Inflammatory macrophage (primary cell): ENCODE data around the gene NR4A2.
A peak's percentile ranks its signal among the peaks of the same experiment; 100 is the strongest.

Experiments used
- DNase-seq, 2 donors: peaks; one replicate each; pipeline ENCODE4 v3.0.0-alpha.2; 2020 to 2022

NR4A2 gene

GRCh38 chr2:156339865-156340264 lies 7.3 kb upstream of the NR4A2 start:
- DNase-seq: peak in 1 of 2 donors; percentile 17

GRCh38 chr2:156339110-156339847 lies 6.8 kb upstream of the NR4A2 start:
- no peak for DNase-seq

GRCh38 chr2:156338578-156338977 lies 6.1 kb upstream of the NR4A2 start:
- DNase-seq: no peak

GRCh38 chr2:156334496-156335478 lies 2.3 kb upstream of the NR4A2 start:
- peak; percentile 73 to 87 for DNase-seq

GRCh38 chr2:156333951-156334495 lies 1.5 kb upstream of the NR4A2 start:
- DNase-seq: no peak

- peak; percentile 63 to 81 for DNase-seq
Measured at GRCh38 chr2:156333274-156333950, 891 bp upstream of the NR4A2 start.

- DNase-seq: no peak
Measured at GRCh38 chr2:156332284-156332533, 312 bp downstream of the NR4A2 start.

GRCh38 chr2:156331572-156332283 lies 793 bp downstream of the NR4A2 start:
- DNase-seq: peak; percentile 92 to 93

- DNase-seq: no peak
Measured at GRCh38 chr2:156329927-156330726, 2.4 kb downstream of the NR4A2 start.

GRCh38 chr2:156329031-156329926 lies 3.2 kb downstream of the NR4A2 start:
- DNase-seq: no peak

- DNase-seq: no peak
Measured at GRCh38 chr2:156327835-156328695, 4.5 kb downstream of the NR4A2 start.

- no peak for DNase-seq
Measured at GRCh38 chr2:156326526-156327095, 5.9 kb downstream of the NR4A2 start.

- DNase-seq: no peak
Measured at GRCh38 chr2:156325688-156326525, 6.6 kb downstream of the NR4A2 start.

GRCh38 chr2:156323754-156324153 lies 8.8 kb downstream of the NR4A2 start:
- no peak for DNase-seq

GRCh38 chr2:156322686-156323231 lies 9.8 kb downstream of the NR4A2 start:
- DNase-seq: peak in 1 of 2 donors; percentile 11

GRCh38 chr2:156322051-156322685 lies 10.4 kb downstream of the NR4A2 start:
- no peak for DNase-seq

- DNase-seq: peak in 1 of 2 donors; percentile 21
Measured at GRCh38 chr2:156321243-156321904, 11.1 kb downstream of the NR4A2 start.
